ENCODE data around the gene KLF1.

- TF ChIP-seq CTCF (IDR thresholded peaks at IDR 0.05): no peak
- TF ChIP-seq EP300 (IDR thresholded peaks at IDR 0.05): no peak
- no peak for TF ChIP-seq POLR2A (IDR thresholded peaks at IDR 0.05)
- no peak for TF ChIP-seq POLR2AphosphoS5 (IDR thresholded peaks at IDR 0.05)
These were observed 34.0 kb upstream of the KLF1 start for GRCh38 chr19:12921047-12921446.

All from gastroesophageal sphincter (tissue), 3 donors.